Naive thymus-derived CD4-positive, alpha-beta T cell (primary cell): ENCODE results near the gene EMILIN2. TPM values are rescaled to one million over a fixed set of nuclear protein-coding genes. Genes with fewer than 3 reads are reported as not detected.

Experiments used
- ATAC-seq: fragments of 150-1000 bp; cut with Tn5 transposase; 2 replicates; pipeline ENCODE4 v1.10.0; 2021; ENCODE audit warnings: mild to moderate bottlenecking, moderate library complexity
- CTCF ChIA-PET: fragments of 350-600 bp; sonication (Branson Sonifier 250); formaldehyde crosslinking; loops from one replicate; lab custom pipeline; 2021; ENCODE audit warnings: antibody characterized with exemption; lab: Charles Lee
- POLR2A ChIA-PET: fragments of 350-600 bp; sonication (Branson Sonifier 250); formaldehyde crosslinking; loops from one replicate; lab custom pipeline; 2021; ENCODE audit warnings: antibody characterized with exemption, inconsistent platforms; lab: Charles Lee
- DNase-seq, 9 donors: peaks; one replicate each; pipeline versions ENCODE4 v3.0.0 to v3.0.0-alpha.2; 2020 to 2022; ENCODE audit warnings: mixed read lengths in 1 of 9
- H3K27ac ChIP-seq: one replicate; pipeline ENCODE4 v1.7.0; 2013; ENCODE audit warnings: mild to moderate bottlenecking, low read depth, low read length, moderate library complexity
- H3K27me3 ChIP-seq, 2 donors: one replicate each; pipeline ENCODE4 v1.7.0; 2013; ENCODE audit warnings: low read length in 2 of 2, mild to moderate bottlenecking in 2 of 2, moderate library complexity in 2 of 2; ENCODE audit not compliant: control insufficient read depth in 2 of 2, insufficient read depth in 2 of 2
- H3K36me3 ChIP-seq, 3 experiments: 1 replicate in 2 of 3; 2 replicates in 1 of 3; pipeline ENCODE4 v1.7.0; 2013; ENCODE audit warnings: low read length in 3 of 3, mild to moderate bottlenecking in 3 of 3, moderate library complexity in 1 of 3; ENCODE audit not compliant: insufficient read depth in 3 of 3, control insufficient read depth in 2 of 3
- H3K4me1 ChIP-seq, 2 donors: one replicate each; pipeline ENCODE4 v1.7.0; 2013; ENCODE audit warnings: low read length in 2 of 2, mild to moderate bottlenecking in 2 of 2, moderate library complexity in 1 of 2; ENCODE audit not compliant: control insufficient read depth in 2 of 2, insufficient read depth in 2 of 2
- H3K4me3 ChIP-seq: 2 replicates; pipeline ENCODE4 v1.7.0; 2013; ENCODE audit warnings: mild to moderate bottlenecking, low read length
- H3K9me3 ChIP-seq, 3 experiments: 1 replicate in 2 of 3; 2 replicates in 1 of 3; pipeline ENCODE4 v1.7.0; 2013; ENCODE audit warnings: low read length in 3 of 3; ENCODE audit not compliant: control insufficient read depth in 2 of 3
- H3K27ac Mint-ChIP-seq, 9 donors: one replicate each; pipeline ENCODE4 v1.8.0; 2020 to 2022; ENCODE audit warnings: mixed read lengths in 9 of 9, mild to moderate bottlenecking in 8 of 9, moderate library complexity in 5 of 9, inconsistent platforms in 2 of 9
- H3K27me3 Mint-ChIP-seq, 5 donors: one replicate each; pipeline ENCODE4 v1.8.0; 2021 to 2022; ENCODE audit warnings: mixed read lengths in 5 of 5, mild to moderate bottlenecking in 1 of 5
- H3K36me3 Mint-ChIP-seq, 5 donors: one replicate each; pipeline ENCODE4 v1.8.0; 2020 to 2022; ENCODE audit warnings: mixed read lengths in 5 of 5, mild to moderate bottlenecking in 3 of 5, inconsistent platforms in 1 of 5
- H3K4me1 Mint-ChIP-seq, 7 donors: one replicate each; pipeline ENCODE4 v1.8.0; 2020 to 2022; ENCODE audit warnings: mixed read lengths in 7 of 7, mild to moderate bottlenecking in 3 of 7, inconsistent platforms in 1 of 7
- H3K4me3 Mint-ChIP-seq, 10 donors: one replicate each; pipeline ENCODE4 v1.8.0; 2020 to 2022; ENCODE audit warnings: mild to moderate bottlenecking in 10 of 10, mixed read lengths in 10 of 10, moderate library complexity in 6 of 10, inconsistent platforms in 2 of 10
- H3K9me3 Mint-ChIP-seq, 11 donors: one replicate each; pipeline ENCODE4 v1.8.0; 2020 to 2022; ENCODE audit warnings: mixed read lengths in 11 of 11, mild to moderate bottlenecking in 4 of 11, inconsistent platforms in 1 of 11, moderate library complexity in 1 of 11
- intact Hi-C, 2 donors: fragments of 100-400 bp; cut with micrococcal nuclease; formaldehyde crosslinking; loops; one replicate each; pipeline ENCODE4 v1.15.1; 2023
- polyA plus RNA-seq, 2 donors: library from polyadenylated mRNA; unstranded; fragments of 300-500 nt; fragmentation: Illumina TruSeq; gene quantifications; one replicate each; pipeline ENCODE4 v1.2.3, GENCODE V29; 2021
- total RNA-seq, 6 experiments: library from RNA in 5 of 6; stranded (reverse) in 5 of 6; gene quantifications; 1 replicate in 5 of 6; 2 replicates in 1 of 6; pipeline ENCODE4 v1.2.3 and lab custom pipeline; 2021 to 2026

Gene EMILIN2
- total and polyA plus RNA-seq, 7 experiments from 2014 or later = 2.9 to 51.1 (median 7.7) TPM

DNA sequence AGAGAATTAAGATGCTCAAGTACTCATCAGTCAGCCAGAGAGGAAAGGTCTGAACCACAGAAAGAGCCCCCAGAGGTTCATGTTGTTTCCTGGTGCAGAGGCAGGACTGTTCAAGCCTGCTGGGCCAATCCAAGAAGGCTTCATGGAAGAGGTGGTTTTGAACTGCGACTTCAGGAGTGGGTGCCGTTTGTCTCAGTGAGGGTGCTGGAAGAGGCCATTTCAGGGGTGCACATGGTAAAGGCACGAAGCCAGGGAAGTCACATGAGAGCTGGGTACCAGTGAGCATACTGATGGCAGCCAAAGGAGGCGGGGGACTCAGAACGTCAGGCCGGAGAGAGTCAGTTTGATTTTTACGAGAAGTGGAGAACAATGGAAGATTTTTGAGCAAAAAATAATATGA is 55.5 kb downstream of the EMILIN2 start:
- H3K9me3 Mint-ChIP-seq = no peaks in the 10 kb centered on the region
- H3K9me3 ChIP-seq = no peaks in the 10 kb centered on the region
- H3K4me3 Mint-ChIP-seq = no peak overlapping the region
- no peaks in the 10 kb centered on the region for H3K27me3 ChIP-seq
- CTCF ChIA-PET = no interaction called here
- DNase-seq = no peak
- H3K36me3 ChIP-seq = no peaks in the 10 kb centered on the region
- H3K4me3 ChIP-seq = no peak overlapping the region
- H3K36me3 Mint-ChIP-seq = no peaks in the 10 kb centered on the region
- no peak for ATAC-seq
- intact Hi-C loops = no loop called here
- H3K27ac ChIP-seq = no peak overlapping the region
- H3K4me1 ChIP-seq = peaks cover 3 to 8% of the 10 kb centered on the region in 2 donors
- H3K27ac Mint-ChIP-seq = no peak overlapping the region
- H3K4me1 Mint-ChIP-seq = peaks cover 8 to 21% (median 16%) of the 10 kb centered on the region in 7 donors
- POLR2A ChIA-PET = interaction anchor here (0.6 kb wide), 1 partner anchor 27 kb away, joined by 3 read pairs; no protein-coding TSS in a partner anchor
- no peaks in the 10 kb centered on the region for H3K27me3 Mint-ChIP-seq

DNA sequence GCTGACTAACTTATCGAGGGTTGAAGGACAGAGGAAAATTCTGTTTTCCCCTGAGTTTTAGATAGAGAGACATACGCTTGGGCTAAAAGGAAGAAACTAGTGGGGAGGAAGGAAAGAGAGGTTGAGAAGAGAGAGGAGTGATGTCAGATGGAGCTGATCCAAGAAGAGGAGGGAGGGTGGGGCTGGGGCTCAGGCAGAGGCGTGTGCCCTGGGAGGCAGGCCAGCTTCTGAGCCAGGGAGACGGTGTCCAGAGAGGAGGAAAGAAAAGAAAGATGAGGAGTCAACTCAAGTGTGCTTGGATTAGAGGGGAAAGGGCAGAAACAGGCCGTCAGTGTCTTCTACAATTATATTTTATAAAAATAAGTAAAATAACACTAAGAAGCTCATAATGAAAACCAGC is 56.2 kb downstream of the EMILIN2 start:
- intact Hi-C loops = no loop called here
- H3K4me3 Mint-ChIP-seq = no peak overlapping the region
- H3K4me1 Mint-ChIP-seq = peaks cover 9 to 24% (median 16%) of the 10 kb centered on the region in 7 donors
- no peak overlapping the region for H3K4me3 ChIP-seq
- H3K27me3 ChIP-seq = no peaks in the 10 kb centered on the region
- CTCF ChIA-PET = no interaction called here
- POLR2A ChIA-PET = interaction anchor here (1.0 kb wide), 1 partner anchor 20 kb away, joined by 3 read pairs; no protein-coding TSS in a partner anchor
- DNase-seq = no peak
- H3K4me1 ChIP-seq = peaks cover 9 to 11% of the 10 kb centered on the region in 2 donors
- H3K27ac Mint-ChIP-seq = no peak overlapping the region
- H3K36me3 Mint-ChIP-seq = peaks cover 0 to under 1% (median 0%) of the 10 kb centered on the region in 5 donors
- no peaks in the 10 kb centered on the region for H3K27me3 Mint-ChIP-seq
- no peak overlapping the region for H3K27ac ChIP-seq
- no peak for ATAC-seq
- no peaks in the 10 kb centered on the region for H3K9me3 Mint-ChIP-seq
- no peaks in the 10 kb centered on the region for H3K9me3 ChIP-seq
- H3K36me3 ChIP-seq = no peaks in the 10 kb centered on the region

DNA sequence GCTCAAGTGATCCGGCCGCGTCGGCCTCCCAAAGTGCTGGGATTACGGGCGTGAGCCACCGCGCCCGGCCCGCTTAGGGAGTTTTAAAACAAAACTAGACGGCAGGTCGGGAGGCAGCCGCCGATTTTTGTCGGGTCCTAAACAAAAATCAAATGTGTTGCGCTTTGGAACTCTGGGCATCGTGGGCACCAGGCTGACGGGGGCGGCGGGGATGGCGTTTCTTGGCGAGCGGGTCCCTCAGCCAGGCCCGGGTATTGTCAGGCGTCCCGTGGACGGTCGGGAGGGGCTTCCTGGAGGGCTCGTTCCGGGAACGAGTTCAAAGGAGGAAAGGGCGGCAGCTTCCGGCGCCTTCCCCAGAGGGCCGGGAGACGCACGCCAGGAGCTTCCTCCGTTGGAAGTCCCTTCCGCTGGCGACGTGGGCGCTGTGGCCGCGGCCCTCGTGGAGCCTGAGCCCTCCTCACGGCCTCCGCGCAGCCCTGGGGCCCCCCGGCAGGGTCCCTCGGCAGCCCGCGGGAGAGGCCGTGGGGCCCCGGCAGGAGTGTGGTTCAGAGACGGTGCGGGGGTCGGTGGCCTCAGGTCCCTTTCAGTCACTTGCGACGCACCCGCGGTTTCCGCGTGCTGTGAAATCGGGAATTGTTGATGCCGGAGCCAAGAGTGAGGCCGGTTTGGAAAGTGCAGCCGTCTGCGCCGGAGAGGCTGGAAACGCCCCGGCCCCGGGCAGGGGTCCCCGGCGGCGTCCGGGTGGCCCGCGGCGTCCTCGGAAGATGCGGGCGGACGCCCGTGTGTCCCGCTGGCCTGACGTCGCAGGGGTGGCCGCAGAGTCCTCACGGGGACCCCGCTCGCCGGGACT is 59.3 kb downstream of the EMILIN2 start:
- H3K4me3 Mint-ChIP-seq = peak overlapping the region; percentile 70 to 87 (median 84)
- H3K9me3 Mint-ChIP-seq = no peaks in the 10 kb centered on the region
- H3K36me3 ChIP-seq = peaks cover 0 to 9% (median 0%) of the 10 kb centered on the region in 3 experiments
- H3K27me3 ChIP-seq = no peaks in the 10 kb centered on the region
- ATAC-seq (peak; percentile 44), DNase-seq (peak in 7 of 9 donors; percentile 19 to 59 (median 27))
- H3K4me3 ChIP-seq = peak overlapping the region; percentile 64
- ChIA-PET CTCF (interaction anchor here (0.7 kb wide), 1 partner anchor 101 kb away, joined by 4 read pairs; no protein-coding TSS in a partner anchor), POLR2A (interaction anchor here (1.0 kb wide), 1 partner anchor 11 kb away, joined by 3 read pairs; no protein-coding TSS in a partner anchor)
- H3K27ac ChIP-seq = peak overlapping the region; percentile 66
- H3K27me3 Mint-ChIP-seq = no peaks in the 10 kb centered on the region
- H3K27ac Mint-ChIP-seq = peak overlapping the region; percentile 34 to 91 (median 73)
- peaks cover 9 to 11% of the 10 kb centered on the region in 2 donors for H3K4me1 ChIP-seq
- H3K36me3 Mint-ChIP-seq = peaks cover 0 to 8% (median 0%) of the 10 kb centered on the region in 5 donors
- intact Hi-C loops = loop anchor here (1.0 to 5.0 kb wide), 8 partner anchors 15 to 139 kb away; no protein-coding TSS in a partner anchor
- H3K4me1 Mint-ChIP-seq = peaks cover 0 to 32% (median 24%) of the 10 kb centered on the region in 7 donors
- H3K9me3 ChIP-seq = no peaks in the 10 kb centered on the region

DNA sequence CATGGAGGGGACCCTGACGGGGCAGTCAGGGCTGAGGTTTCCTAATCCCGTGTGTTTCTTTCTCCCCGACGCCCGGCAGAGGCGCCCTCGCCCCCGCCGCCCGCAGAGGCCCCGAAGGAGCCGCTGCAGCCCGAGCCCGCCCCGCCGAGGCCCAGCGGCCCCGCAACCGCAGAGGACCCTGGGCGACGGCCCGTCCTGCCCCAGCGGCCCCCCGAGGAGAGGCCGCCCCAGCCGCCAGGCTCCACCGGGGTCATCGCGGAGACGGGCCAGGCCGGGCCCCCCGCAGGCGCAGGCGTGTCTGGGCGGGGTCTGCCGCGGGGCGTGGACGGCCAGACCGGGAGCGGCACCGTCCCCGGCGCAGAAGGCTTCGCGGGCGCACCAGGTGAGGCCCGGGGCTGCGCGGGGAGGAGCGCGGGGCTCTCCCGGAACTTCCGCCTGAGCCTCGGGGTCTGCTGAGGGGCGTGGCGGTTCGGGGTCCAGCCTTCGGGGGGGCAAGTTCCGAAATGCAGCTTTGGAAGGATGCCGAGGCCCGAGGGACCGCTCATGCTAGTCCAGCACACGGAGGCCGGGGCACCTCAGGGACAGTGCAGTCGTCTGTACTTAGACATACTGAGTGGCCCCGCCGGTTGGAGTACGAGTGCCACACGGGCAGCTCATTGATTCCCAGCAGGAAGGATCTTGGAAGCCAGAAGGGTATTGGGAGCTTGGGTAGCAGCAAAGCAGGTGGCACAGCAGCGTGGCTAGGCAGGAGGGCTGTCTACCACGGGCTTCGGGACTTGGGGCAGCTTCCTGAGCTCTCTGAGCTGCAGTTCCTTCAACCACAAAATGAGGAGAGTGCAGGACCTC is 60.1 kb downstream of the EMILIN2 start:
- Mint-ChIP-seq H3K27me3 (no peaks in the 10 kb centered on the region), H3K27ac (peak overlapping the region; percentile 49 to 90 (median 76)), H3K4me3 (peak overlapping the region; percentile 76 to 90 (median 84)), H3K9me3 (no peaks in the 10 kb centered on the region), H3K36me3 (peaks cover 0 to 8% (median 0%) of the 10 kb centered on the region in 5 donors), H3K4me1 (peaks cover 0 to 32% (median 24%) of the 10 kb centered on the region in 7 donors)
- POLR2A ChIA-PET = interaction anchor here (1.0 to 1.3 kb wide), 7 partner anchors 11 to 354 kb away, joined by 3 to 4 read pairs (median 3); no protein-coding TSS in a partner anchor
- Histone ChIP-seq H3K36me3 (peaks cover 0 to 17% (median 0%) of the 10 kb centered on the region in 3 experiments), H3K9me3 (no peaks in the 10 kb centered on the region), H3K4me1 (peaks cover 9 to 11% of the 10 kb centered on the region in 2 donors), H3K27me3 (no peaks in the 10 kb centered on the region), H3K4me3 (peak overlapping the region; percentile 64), H3K27ac (peak overlapping the region; percentile 66)
- CTCF ChIA-PET = interaction anchor here (1.2 kb wide), 1 partner anchor 8 kb away, joined by 3 read pairs; no protein-coding TSS in a partner anchor
- peak; percentile 33 to 76 (median 50) for DNase-seq
- intact Hi-C loops = loop anchor here (1.0 to 5.0 kb wide), 9 partner anchors 16 to 140 kb away; no protein-coding TSS in a partner anchor
- ATAC-seq = peak; percentile 79

DNA sequence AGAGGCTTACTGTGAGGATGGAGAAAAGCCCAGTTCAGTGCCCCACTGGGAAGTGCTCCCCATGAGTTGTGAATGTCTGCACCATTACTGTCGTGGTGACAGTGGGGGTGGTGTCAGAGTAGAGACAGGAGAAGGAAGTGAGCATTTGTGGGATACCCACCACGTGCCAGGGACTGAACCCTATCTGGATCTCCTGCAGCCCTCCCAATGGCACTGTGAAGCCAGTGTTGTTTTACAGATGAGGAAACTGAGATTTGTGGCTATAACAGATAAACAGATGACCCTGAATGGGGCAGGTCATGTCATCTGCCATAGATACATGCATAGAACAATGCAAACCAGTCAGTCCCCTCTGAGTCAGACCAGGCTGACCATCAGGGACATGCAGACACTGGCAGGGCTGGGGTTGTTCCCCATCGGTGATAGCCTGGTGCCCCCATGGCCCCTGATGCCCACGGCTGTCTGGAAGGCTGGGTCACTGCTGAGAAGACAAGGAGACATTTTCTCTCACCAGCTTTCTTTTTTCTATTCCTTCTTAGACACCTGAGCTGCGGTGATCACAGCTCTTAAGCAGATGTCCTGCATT is 60.8 kb downstream of the EMILIN2 start:
- H3K4me1 ChIP-seq = peaks cover 9 to 11% of the 10 kb centered on the region in 2 donors
- Mint-ChIP-seq H3K4me3 (peak overlapping the region; percentile 76 to 90 (median 83)), H3K27me3 (no peaks in the 10 kb centered on the region), H3K4me1 (peaks cover 0 to 32% (median 24%) of the 10 kb centered on the region in 7 donors), H3K36me3 (peaks cover 0 to 8% (median 0%) of the 10 kb centered on the region in 5 donors), H3K27ac (peak overlapping the region; percentile 49 to 90 (median 76)), H3K9me3 (no peaks in the 10 kb centered on the region)
- ChIA-PET POLR2A (interaction anchor here (1.0 to 1.3 kb wide), 7 partner anchors 10 to 354 kb away, joined by 3 to 4 read pairs (median 3); no protein-coding TSS in a partner anchor), CTCF (interaction anchor here (1.0 to 1.2 kb wide), 2 partner anchors 9 to 62 kb away, joined by 3 read pairs; no protein-coding TSS in a partner anchor)
- peak overlapping the region; percentile 64 for H3K4me3 ChIP-seq
- H3K36me3 ChIP-seq = peaks cover 0 to 18% (median 0%) of the 10 kb centered on the region in 3 experiments
- intact Hi-C loops = loop anchor here (1.0 to 5.0 kb wide), 7 partner anchors 24 to 140 kb away; no protein-coding TSS in a partner anchor
- no peak for DNase-seq
- peak overlapping the region; percentile 66 for H3K27ac ChIP-seq
- H3K27me3 ChIP-seq = no peaks in the 10 kb centered on the region
- ATAC-seq = no peak
- no peaks in the 10 kb centered on the region for H3K9me3 ChIP-seq
